Epithelial cell of umbilical artery (primary cell): ENCODE results near the gene MCF2L2. TPM values are rescaled to one million over a fixed set of nuclear protein-coding genes. Genes with fewer than 3 reads are reported as not detected.

Experiments used
- total RNA-seq: library from RNA; depleted of rRNA; stranded (reverse); fragments of >200 nt; gene quantifications from 2 replicates; pipeline ENCODE4 v1.2.3, GENCODE V29; 2014

MCF2L2 gene, protein sequence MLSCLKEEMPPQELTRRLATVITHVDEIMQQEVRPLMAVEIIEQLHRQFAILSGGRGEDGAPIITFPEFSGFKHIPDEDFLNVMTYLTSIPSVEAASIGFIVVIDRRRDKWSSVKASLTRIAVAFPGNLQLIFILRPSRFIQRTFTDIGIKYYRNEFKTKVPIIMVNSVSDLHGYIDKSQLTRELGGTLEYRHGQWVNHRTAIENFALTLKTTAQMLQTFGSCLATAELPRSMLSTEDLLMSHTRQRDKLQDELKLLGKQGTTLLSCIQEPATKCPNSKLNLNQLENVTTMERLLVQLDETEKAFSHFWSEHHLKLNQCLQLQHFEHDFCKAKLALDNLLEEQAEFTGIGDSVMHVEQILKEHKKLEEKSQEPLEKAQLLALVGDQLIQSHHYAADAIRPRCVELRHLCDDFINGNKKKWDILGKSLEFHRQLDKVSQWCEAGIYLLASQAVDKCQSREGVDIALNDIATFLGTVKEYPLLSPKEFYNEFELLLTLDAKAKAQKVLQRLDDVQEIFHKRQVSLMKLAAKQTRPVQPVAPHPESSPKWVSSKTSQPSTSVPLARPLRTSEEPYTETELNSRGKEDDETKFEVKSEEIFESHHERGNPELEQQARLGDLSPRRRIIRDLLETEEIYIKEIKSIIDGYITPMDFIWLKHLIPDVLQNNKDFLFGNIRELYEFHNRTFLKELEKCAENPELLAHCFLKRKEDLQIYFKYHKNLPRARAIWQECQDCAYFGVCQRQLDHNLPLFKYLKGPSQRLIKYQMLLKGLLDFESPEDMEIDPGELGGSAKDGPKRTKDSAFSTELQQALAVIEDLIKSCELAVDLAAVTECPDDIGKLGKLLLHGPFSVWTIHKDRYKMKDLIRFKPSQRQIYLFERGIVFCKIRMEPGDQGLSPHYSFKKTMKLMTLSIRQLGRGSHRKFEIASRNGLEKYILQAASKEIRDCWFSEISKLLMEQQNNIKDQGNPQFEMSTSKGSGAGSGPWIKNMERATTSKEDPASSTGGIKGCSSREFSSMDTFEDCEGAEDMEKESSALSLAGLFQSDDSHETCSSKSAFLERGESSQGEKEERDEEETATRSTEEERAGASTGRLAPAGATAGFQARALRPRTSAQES
- 1.2 and 1.3 TPM in 2 replicates for total RNA-seq

DNA sequence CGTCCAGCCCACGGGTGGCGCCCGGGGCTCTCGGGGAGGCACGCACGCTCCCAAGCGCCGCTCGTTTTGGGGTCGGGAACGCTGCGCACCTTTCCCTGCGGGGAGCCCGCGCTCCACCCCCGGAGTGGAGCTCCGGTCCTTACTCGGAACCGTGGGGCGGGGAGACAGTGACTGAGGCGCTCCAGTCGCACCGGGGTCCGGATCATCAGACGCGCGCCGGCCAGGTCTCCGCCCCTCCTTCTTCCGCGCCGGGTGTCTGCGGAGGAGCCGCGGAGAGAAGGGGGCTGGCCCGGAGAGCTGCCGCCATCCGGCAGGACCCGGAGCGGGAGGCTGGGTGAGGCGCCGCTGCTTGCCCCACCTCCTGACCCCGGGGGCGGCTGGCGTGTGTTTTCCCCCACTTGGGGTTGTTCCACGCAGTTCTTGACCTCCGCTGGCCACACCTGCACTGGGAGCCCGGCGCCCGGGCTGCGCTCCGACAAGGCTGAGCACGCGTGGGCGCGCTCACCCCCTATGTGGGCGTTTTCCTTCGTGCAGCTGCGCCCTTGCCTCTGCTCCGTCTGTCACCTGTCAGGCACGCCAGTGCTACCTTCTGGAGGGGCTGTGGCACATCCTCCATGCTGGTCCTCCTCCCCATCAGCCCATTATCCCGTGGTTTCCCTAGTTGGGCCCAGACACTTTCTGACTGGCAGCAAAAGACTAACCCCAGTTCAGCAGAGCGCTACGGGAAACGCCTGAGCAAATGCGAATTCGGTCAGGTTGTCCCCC lies at the start of gene MCF2L2:
Gene MCF2L2, minus strand, starts transcription at position 173 of the 765 bp plus-strand sequence. CDS start 642 bp downstream, outside the sequence.

DNA sequence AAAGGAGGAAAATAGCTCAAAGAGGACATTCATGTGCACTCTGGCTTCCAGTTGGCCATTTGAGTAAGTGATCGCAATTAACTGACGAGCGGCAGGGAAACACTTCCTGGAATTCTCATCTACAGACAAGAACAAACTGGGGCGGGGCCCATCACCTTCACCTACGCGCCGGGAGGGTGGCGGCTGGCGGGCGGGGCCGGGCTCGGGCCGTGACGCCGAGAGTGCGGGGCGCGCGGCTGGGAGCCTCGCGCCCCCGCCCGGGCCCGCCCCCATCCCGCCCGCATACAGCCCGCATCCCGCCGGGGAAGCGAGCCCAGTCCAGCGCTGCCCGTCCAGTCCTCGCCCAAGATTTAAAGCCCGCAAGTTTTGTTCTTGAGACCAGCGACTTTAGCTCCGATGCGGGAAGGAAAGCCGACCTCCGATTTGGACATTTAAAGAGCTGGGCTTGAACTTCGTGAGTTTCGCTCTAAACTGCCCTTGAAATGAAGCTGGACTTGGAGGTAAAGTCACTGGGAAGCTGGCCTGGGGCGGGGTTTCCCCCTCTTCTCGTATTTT lies 175.4 kb downstream of the MCF2L2 start, which contains the start of gene B3GNT5:
Gene B3GNT5, plus strand, starts transcription at position 281 of the 555 bp plus-strand sequence. CDS start 16,546 bp downstream, outside the sequence.

Other genes starting within 250 kb of the MCF2L2 start
- gene B3GNT5, start 175.4 kb downstream of the MCF2L2 start, total RNA-seq = 20.5 and 22.2 TPM in 2 replicates
- 18.2 and 24.8 TPM in 2 replicates for gene KLHL6, start 127.1 kb upstream of the MCF2L2 start, total RNA-seq
- gene KLHL24, start 207.0 kb upstream of the MCF2L2 start, total RNA-seq = 60.7 and 94.4 TPM in 2 replicates